Cortex of kidney (tissue), 1 donor: Measurements from ENCODE around the gene SLC6A3.

Experiments used
- DNase-seq: peaks from one replicate; lab custom pipeline; 2025; lab: John Stamatoyannopoulos, UW

Gene SLC6A3

DNA sequence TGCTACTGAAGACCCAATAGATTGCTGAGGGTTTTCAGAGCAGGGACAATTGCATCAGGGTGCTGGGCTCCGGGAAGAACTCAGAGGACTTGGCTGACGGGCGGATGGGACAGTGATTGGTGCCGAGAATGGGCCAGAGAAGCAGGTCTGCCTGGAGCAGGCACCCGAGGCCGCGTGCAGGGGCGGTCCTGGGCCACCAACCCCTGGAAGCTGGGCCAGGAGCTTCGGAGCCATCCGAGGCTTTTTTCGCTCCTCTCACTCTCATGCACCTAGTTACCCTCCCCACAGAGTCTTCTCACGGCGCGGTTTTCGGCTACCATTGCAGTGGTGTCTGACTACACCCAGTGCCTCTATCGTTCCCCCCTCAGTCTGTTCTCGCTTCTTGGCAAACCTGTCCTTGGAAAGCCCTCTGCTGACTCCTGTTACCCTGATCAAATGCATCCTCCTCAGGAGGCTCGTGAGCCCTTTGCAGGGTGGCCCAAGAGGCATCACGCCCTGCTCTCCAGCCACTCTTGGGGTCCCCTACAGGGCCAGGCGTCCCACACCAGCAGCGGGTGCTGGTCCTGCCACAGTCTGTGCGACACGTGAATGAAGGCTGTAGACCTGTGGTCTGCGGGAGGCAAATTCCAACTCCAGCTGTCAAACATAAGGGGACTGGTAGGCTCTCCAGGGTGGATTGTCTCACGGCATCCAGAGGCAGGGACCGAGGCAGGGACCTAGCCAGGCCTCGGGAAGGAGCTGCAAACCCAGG lies 99.2 kb downstream of the SLC6A3 start:
- DNase-seq, result no peak

DNA sequence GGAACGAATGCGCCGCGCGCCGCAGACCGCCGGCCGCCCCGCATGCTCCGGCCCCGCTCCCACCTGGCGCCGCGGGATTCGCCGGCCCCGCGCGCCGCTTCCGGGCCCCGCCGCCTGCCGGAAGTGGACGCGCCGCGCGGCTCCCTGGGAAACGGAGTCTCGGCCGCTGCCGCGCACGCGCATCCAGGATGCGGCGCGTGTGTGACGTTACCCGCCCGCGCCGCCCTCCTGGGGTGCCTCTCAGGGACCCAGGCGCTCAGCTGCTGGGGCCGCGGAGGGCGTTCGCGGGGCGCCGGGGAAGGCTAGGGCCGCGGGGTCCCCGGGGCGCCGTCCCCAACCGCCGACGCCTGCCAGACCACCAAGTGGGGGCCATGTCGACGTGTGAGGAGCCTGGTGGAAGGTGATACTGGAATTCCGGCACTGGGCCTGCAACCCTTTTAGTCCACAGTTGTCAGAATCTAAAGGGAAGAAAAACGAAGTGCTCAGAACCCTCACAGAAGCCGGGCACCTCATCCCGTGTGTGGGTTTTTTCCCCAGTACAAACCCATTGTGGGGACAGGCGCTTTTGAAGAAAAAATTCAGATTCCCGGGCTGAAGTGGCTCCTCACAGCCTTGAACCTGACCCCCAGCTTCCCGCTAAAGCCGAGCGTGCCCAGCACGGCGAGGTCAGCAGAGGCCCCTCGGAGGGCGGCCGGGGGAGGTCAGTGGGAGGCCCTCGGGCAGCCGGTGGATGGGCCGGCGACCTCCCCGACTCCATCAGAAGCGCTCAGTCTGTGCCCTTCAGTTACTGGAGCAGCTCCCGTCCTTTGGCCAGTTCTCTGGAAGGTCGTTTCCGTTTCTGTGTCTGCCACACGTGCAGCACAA lies 100.0 kb downstream of the SLC6A3 start, which contains the start of gene CLPTM1L:
Gene CLPTM1L (minus strand): TSS at position 125 of the 864 bp plus-strand sequence. CDS start 258 bp downstream, outside the sequence.
- DNase-seq, result no peak

DNA sequence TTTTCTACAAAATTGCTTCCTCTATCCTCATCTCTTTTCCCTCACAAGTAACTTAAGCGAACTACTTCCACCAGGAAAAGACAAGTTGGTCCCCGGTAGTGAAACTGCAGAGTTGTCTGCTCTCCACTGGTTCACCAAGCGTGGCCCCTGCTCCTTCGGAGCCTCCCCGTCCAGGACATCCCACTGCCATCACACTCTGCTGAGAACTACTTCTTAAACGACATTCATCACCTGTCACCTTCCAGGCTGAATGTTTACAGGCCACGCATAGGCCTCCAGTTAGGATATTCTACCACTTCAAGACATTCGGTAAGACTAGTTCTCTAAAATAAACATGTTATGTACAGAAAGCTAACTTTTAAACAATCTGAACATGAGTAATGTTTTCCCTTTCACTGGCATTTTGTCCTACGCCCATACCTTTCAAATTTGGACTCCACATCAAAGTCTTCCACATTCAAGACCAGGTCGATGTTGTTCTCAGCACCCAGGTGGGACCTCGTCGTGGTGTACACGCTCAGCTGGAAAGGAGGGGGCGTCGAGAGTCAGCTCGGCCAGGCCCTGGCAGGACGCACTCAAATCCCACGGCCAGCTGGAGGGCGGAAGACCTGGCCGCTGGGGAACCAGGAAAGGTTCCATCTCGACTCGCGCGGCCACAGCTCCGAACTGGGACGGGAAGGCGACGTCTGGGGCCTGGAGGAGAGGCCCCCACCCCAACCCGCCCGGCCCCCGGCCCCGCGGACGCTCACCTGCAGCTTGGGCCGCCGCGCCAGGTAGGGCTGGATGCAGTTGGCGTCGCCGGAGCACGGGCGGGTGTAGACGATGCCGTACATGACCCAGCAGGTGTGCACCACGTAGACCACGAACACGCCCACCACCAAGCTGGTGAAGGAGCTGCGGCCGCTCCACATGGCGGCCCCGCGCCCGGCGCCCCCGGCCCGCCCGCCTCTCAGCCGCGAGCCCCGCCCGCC lies 101.0 kb downstream of the SLC6A3 start:
- DNase-seq, result no peak

DNA sequence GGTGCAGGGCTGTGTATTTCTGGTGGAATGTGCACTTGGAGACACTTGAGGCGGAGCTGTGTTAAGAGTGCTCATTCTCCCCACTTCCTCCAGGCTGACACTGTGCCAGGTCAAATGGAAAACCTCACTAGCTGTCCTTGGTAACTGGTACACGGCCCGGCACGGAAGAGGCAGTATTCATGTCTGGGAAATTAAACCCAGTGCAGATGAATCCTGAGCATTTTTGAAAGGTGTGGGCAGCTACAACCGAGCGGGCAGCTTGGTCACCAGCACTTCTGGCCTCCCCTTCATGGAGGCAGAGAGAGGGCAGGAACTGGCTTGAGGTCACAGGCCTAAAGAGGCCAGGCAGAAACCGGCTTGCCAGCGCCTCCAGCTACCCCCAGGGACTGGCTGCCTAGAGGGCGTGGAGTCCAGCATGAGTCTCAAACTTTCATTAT lies 101.9 kb downstream of the SLC6A3 start:
- no peak for DNase-seq
